CD4-positive, alpha-beta T cell treated with Interleukin-6 for 4 hours (primary cell): ENCODE measurements around the gene ABTB1.

Experiments
- DNase-seq: peaks from one replicate; pipeline ENCODE4 v3.0.0-alpha.2; 2020; ENCODE audit warnings: mixed read lengths

The ABTB1 gene

DNA sequence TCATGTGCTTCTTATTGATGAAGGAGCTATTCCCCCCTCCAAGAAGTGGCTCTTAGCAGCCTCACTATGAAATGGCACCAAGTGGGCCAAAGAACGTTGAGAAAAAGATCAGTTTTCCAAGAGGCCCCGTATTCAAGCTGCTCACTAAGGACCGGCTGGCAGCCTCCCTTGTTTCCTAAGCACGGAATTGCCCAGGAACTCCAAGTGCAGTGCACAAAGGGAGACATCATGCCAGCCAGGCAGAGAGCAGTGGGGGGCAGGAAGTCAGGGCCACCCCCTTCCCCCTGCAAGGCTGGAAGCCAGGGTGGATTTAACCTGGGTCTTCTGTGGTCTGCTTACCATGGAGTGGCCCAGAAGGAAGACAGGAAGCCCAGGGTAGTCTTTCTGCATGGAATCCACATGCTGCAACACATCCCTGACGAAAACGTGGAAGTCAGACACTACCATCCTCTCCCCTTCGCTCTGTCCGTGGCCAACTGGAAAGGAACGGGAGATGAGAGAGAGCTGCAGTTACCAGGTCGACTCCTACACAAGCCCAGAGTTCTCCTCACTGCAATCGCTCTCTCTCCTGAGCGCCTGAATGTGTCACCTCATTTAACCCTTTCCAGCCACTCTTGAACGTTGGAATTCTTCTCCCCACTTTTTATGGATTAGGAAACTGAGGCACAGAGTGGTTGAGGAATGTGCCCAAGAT lies 49.5 kb downstream of the ABTB1 start:
- no peak for DNase-seq

GRCh38 chr3:127723011-127723567 lies 50.3 kb downstream of the ABTB1 start:
- DNase-seq: no peak

DNA sequence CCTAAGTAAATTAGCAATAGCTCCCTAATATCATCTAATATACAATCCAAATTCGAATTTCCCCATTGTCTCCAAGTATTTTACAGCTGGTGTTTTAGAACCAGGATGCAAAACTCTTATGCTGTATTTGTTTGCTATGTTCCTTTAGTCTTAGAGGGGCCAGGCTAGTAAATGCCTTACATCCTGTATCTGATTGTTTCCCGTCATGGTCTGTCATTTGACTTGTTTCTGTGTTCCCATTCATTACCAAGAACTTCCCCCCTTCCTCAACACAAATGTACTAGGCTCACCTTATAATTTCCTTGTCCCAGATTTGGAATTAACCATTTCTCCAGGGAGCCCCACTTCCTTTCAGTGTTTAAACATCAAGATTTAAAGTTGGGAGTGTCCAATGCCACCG lies 54.1 kb downstream of the ABTB1 start:
- no peak for DNase-seq

DNA sequence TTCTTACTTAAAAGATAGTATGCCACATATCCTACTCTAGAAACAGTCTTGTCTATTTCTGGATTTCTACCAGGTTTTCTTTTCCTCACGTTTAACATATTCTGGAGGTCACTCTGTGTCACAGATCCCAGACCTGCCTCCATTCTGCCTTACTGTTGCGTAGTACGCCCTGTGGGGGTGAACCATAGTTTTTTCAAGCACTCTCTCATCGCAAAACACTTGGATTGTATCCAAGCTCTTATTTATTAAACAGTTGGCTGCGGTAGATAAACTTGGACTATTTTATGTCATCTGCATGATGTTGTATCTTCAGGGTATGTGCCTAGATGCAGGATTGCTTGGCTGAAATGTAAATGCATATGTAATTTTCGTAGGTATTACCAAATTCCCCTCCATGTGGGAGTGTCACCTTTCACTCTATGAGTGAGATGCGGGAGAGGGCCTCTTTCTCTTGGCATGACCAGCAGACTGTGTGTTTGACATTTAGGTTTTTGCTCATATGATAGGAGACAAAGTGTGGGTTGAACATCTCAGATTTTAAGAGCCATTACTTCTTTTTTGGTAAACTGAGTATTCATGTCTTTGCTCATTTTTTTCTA lies 55.8 kb downstream of the ABTB1 start:
- no peak for DNase-seq

DNA sequence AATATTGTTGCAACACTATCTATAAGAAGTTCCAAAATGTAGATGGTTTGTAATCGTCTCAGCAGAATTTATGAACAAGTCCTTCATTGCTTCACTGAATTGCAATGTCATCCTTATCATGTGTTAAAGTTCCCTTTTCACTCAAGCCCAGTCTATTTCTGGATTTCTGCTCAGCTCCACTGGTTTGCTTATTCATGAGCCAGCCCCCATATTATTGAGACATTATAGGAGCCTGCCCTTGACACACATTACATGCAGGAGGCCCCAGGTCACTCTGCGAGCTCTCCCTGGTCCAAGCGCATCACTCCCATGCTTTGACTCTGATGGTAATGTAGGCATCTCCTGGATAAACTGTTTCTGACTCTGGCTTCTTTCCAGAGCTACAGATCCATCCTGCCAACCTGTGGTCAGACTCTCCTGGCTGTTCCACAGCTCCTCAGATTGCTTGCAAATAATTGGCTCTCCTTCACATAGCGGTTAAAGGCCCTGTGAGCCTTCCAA lies 56.9 kb downstream of the ABTB1 start:
- no peak for DNase-seq

DNA sequence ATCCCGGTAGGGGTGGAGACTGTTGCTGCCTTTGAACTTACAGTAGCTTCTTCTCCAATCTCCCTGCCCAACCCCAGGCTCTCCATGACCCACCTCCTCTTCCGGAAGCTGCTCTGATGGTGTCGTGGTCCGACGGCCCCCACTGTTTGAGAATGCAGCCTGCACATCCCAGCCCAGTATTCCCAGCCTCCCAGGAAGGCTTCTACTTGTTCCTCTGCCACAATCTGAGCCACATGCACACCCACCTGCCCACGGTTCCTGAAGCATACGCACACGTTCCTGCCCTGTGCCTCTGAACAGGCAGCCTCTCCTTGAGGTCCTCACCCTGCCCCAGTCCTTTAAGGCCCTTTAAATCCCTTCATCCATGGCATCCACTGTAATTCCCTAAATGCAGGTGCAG lies 57.4 kb downstream of the ABTB1 start:
- DNase-seq: no peak
